Loucy (cell line): ENCODE measurements around the gene F5.

Source experiments
- H2AFZ ChIP-seq: fragments of 200-600 bp; sonication (generic); 2 replicates; pipeline ENCODE4 v1.6.0; 2016; ENCODE audit warnings: antibody characterized with exemption, mild to moderate bottlenecking, low read length, moderate library complexity
- H3F3A ChIP-seq: fragments of 200-600 bp; 2 replicates; pipeline ENCODE4 v1.6.0; 2016; ENCODE audit warnings: antibody characterized with exemption, low read depth, mild to moderate bottlenecking
- H3K27me3 ChIP-seq: fragments of 200-600 bp; sonication (generic); 2 replicates; pipeline ENCODE4 v1.6.1; 2014; ENCODE audit warnings: low read length, mild to moderate bottlenecking; ENCODE audit not compliant: insufficient read depth, poor library complexity, severe bottlenecking
- H3K36me3 ChIP-seq: fragments of 200-600 bp; sonication (generic); 2 replicates; pipeline ENCODE4 v1.6.1; 2016; ENCODE audit warnings: low read length; ENCODE audit not compliant: insufficient read depth
- H3K4me1 ChIP-seq: fragments of 200-600 bp; sonication (generic); 2 replicates; pipeline ENCODE4 v1.5.1; 2014; ENCODE audit warnings: low read length, mild to moderate bottlenecking; ENCODE audit not compliant: insufficient read depth, poor library complexity, severe bottlenecking
- H3K4me2 ChIP-seq: fragments of 200-600 bp; sonication (generic); 2 replicates; pipeline ENCODE4 v1.6.0; 2014; ENCODE audit warnings: antibody characterized with exemption, low read length, low read depth, mild to moderate bottlenecking; ENCODE audit not compliant: poor library complexity, severe bottlenecking
- H3K4me3 ChIP-seq: fragments of 200-600 bp; sonication (generic); 2 replicates; pipeline ENCODE4 v1.5.1; 2014; ENCODE audit warnings: low read length, mild to moderate bottlenecking, mixed read lengths; ENCODE audit not compliant: poor library complexity, severe bottlenecking
- H3K79me2 ChIP-seq: fragments of 200-600 bp; sonication (generic); 2 replicates; pipeline ENCODE4 v1.6.1; 2014; ENCODE audit warnings: low read length; ENCODE audit not compliant: insufficient read depth
- H3K9ac ChIP-seq: fragments of 200-600 bp; sonication (generic); 2 replicates; pipeline ENCODE4 v1.6.0; 2014; ENCODE audit warnings: mild to moderate bottlenecking, low read depth, low read length, moderate library complexity; ENCODE audit not compliant: poor library complexity, severe bottlenecking
- H3K9me2 ChIP-seq: fragments of 200-600 bp; sonication (generic); replicated peaks from 2 replicates; pipeline ENCODE4 v1.6.1; 2016; ENCODE audit warnings: low read depth, low read length, mixed read lengths
- H3K9me3 ChIP-seq: fragments of 200-600 bp; sonication (generic); 2 replicates; pipeline ENCODE4 v1.6.1; 2014; ENCODE audit warnings: mild to moderate bottlenecking, antibody characterized with exemption, low read length, low read depth; ENCODE audit not compliant: insufficient read depth
- H4K20me1 ChIP-seq: fragments of 200-600 bp; sonication (generic); 2 replicates; pipeline ENCODE4 v1.6.0; 2014; ENCODE audit warnings: antibody characterized with exemption, low read length, mild to moderate bottlenecking; ENCODE audit not compliant: insufficient read depth, poor library complexity, severe bottlenecking
- CTCF ChIP-seq: fragments of 200-600 bp; sonication (generic); conservative IDR thresholded peaks from 2 replicates; pipeline ENCODE4 v1.5.1; 2014; ENCODE audit warnings: mild to moderate bottlenecking, antibody characterized with exemption, low read length
- EZH2phosphoT487 ChIP-seq: fragments of 200-600 bp; IDR thresholded peaks from 2 replicates; pipeline ENCODE4 v1.6.1; 2018; ENCODE audit warnings: antibody characterized with exemption, mild to moderate bottlenecking, moderate library complexity, borderline replicate concordance

F5 gene

GRCh38 chr1:169624122-169624521, 37.8 kb upstream of the F5 start:
- Histone ChIP-seq H3K4me3 (no peak overlapping the region), H3K36me3 (no peaks in the 10 kb centered on the region), H3K27me3 (no peaks in the 10 kb centered on the region), H3K79me2 (no peaks in the 10 kb centered on the region), H3K9me2 (no peaks in the 10 kb centered on the region), H3K9me3 (no peaks in the 10 kb centered on the region), H3K4me2 (peak overlapping the region; percentile 20), H3K9ac (peak overlapping the region; percentile 22), H3K4me1 (peaks cover 59% of the 10 kb centered on the region), H3F3A (peaks cover 17% of the 10 kb centered on the region; the same call in 1 of the 2 replicates), H4K20me1 (no peaks in the 10 kb centered on the region), H2AFZ (peak overlapping the region; percentile 28; the same call in 1 of the 2 replicates)
- TF ChIP-seq CTCF = no peak
- TF ChIP-seq EZH2phosphoT487 = no peak

- H3K4me2 ChIP-seq = peak overlapping the region; percentile 20
- H3K4me3 ChIP-seq = no peak overlapping the region
- no peaks in the 10 kb centered on the region for H3K9me3 ChIP-seq
- H3K36me3 ChIP-seq = no peaks in the 10 kb centered on the region
- H4K20me1 ChIP-seq = no peaks in the 10 kb centered on the region
- H3K4me1 ChIP-seq = peaks cover 51% of the 10 kb centered on the region
- no peaks in the 10 kb centered on the region for H3K27me3 ChIP-seq
- H3F3A ChIP-seq = peaks cover 17% of the 10 kb centered on the region; the same call in 1 of the 2 replicates
- no peak overlapping the region; the same call in 1 of the 2 replicates for H2AFZ ChIP-seq
- TF ChIP-seq EZH2phosphoT487 = no peak
- TF ChIP-seq CTCF = no peak
- peak overlapping the region; percentile 22 for H3K9ac ChIP-seq
- H3K79me2 ChIP-seq = no peaks in the 10 kb centered on the region
- no peaks in the 10 kb centered on the region for H3K9me2 ChIP-seq
Observed at GRCh38 chr1:169623132-169623926, 37.0 kb upstream of the F5 start.

GRCh38 chr1:169620565-169620964, 34.3 kb upstream of the F5 start:
- TF ChIP-seq EZH2phosphoT487 (no peak), CTCF (no peak)
- no peaks in the 10 kb centered on the region for H3K36me3 ChIP-seq
- H3K9me2 ChIP-seq = no peaks in the 10 kb centered on the region
- no peaks in the 10 kb centered on the region for H3K27me3 ChIP-seq
- no peak overlapping the region for H3K4me2 ChIP-seq
- no peaks in the 10 kb centered on the region for H4K20me1 ChIP-seq
- no peak overlapping the region for H2AFZ ChIP-seq
- H3F3A ChIP-seq = peaks cover 9% of the 10 kb centered on the region; the same call in 1 of the 2 replicates
- H3K9ac ChIP-seq = no peak overlapping the region
- H3K4me3 ChIP-seq = no peak overlapping the region
- no peaks in the 10 kb centered on the region for H3K9me3 ChIP-seq
- peaks cover 34% of the 10 kb centered on the region for H3K4me1 ChIP-seq
- H3K79me2 ChIP-seq = no peaks in the 10 kb centered on the region
